ENCODE results near the gene ARF6. TPM values are rescaled to one million over a fixed set of nuclear protein-coding genes. Genes with fewer than 3 reads are reported as not detected.

The ARF6 gene
- total RNA-seq, 1 donor from 2014 or later: 48.6 TPM

GRCh38 chr14:49939884-49940510 is 47.1 kb downstream of the ARF6 start:
- no peaks in the 10 kb centered on the region for H3K36me3 ChIP-seq
- no peak overlapping the region for H3K27ac ChIP-seq
- peaks cover 27% of the 10 kb centered on the region for H3K4me1 ChIP-seq
- H3K27me3 ChIP-seq: no peaks in the 10 kb centered on the region
- no peak for DNase-seq (ENCODE audit: extremely low spot score in 2 of 2)
- intact Hi-C loops (cut with DNase I): no loop called here
- no peak overlapping the region for H3K4me3 ChIP-seq
- no peaks in the 10 kb centered on the region for H3K9me3 ChIP-seq
- TF ChIP-seq POLR2A (IDR thresholded peaks at IDR 0.05) (no peak), CTCF (IDR thresholded peaks at IDR 0.05) (no peak), POLR2AphosphoS5 (IDR thresholded peaks at IDR 0.05; ENCODE audit: insufficient read depth in 1 of 2, low read depth in 1 of 2) (no peak)

- no peak overlapping the region for H3K27ac ChIP-seq
- no peak for DNase-seq (ENCODE audit: extremely low spot score in 2 of 2)
- TF ChIP-seq POLR2A (IDR thresholded peaks at IDR 0.05) (no peak), POLR2AphosphoS5 (IDR thresholded peaks at IDR 0.05; ENCODE audit: insufficient read depth in 1 of 2, low read depth in 1 of 2) (no peak), CTCF (IDR thresholded peaks at IDR 0.05) (no peak)
- H3K4me1 ChIP-seq: peaks cover 31% of the 10 kb centered on the region
- H3K9me3 ChIP-seq: no peaks in the 10 kb centered on the region
- H3K27me3 ChIP-seq: no peaks in the 10 kb centered on the region
- no peak overlapping the region for H3K4me3 ChIP-seq
- intact Hi-C loops (cut with DNase I): no loop called here
- no peaks in the 10 kb centered on the region for H3K36me3 ChIP-seq
Observed at GRCh38 chr14:49940808-49941421, 48.0 kb downstream of the ARF6 start.

GRCh38 chr14:49942090-49942489 is 49.2 kb downstream of the ARF6 start:
- TF ChIP-seq POLR2AphosphoS5 (IDR thresholded peaks at IDR 0.05; ENCODE audit: insufficient read depth in 1 of 2, low read depth in 1 of 2): no peak
- no peak for TF ChIP-seq CTCF (IDR thresholded peaks at IDR 0.05)
- no peak for TF ChIP-seq POLR2A (IDR thresholded peaks at IDR 0.05)
- H3K9me3 ChIP-seq: no peaks in the 10 kb centered on the region
- intact Hi-C loops (cut with DNase I): no loop called here
- no peaks in the 10 kb centered on the region for H3K36me3 ChIP-seq
- H3K27me3 ChIP-seq: no peaks in the 10 kb centered on the region
- no peak overlapping the region for H3K4me3 ChIP-seq
- no peak for DNase-seq (ENCODE audit: extremely low spot score in 2 of 2)
- peaks cover 43% of the 10 kb centered on the region for H3K4me1 ChIP-seq
- no peak overlapping the region for H3K27ac ChIP-seq

- Histone ChIP-seq H3K27ac (no peak overlapping the region), H3K4me3 (no peak overlapping the region), H3K27me3 (no peaks in the 10 kb centered on the region), H3K36me3 (no peaks in the 10 kb centered on the region), H3K9me3 (no peaks in the 10 kb centered on the region), H3K4me1 (peaks cover 46% of the 10 kb centered on the region)
- TF ChIP-seq POLR2A (IDR thresholded peaks at IDR 0.05): no peak
- no peak for TF ChIP-seq POLR2AphosphoS5 (IDR thresholded peaks at IDR 0.05; ENCODE audit: insufficient read depth in 1 of 2, low read depth in 1 of 2)
- no peak for TF ChIP-seq CTCF (IDR thresholded peaks at IDR 0.05)
- intact Hi-C loops (cut with DNase I): no loop called here
- DNase-seq (ENCODE audit: extremely low spot score in 2 of 2): no peak
Observed at GRCh38 chr14:49944501-49944900, 51.6 kb downstream of the ARF6 start.
